ENCODE results near the gene MBP.

DNA sequence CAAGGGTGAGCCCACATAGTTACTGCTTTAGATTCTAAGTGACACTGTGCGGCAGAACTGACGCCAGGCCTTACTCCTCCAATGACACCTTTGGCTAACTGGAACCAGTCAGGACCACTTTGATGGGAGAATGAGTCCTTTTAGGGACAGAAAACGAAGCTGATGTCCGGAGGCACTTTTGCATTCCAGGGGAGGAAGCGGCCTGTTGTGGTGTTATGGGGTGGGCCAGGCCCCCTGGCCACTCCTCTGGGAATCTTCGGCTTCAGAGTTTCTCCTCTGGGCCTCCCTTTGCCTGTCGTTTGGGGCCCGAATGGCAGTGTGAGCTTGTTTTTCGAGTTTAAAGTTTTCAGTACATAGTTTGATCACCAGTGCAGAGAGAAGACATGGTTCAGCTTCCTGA is 65.9 kb downstream of the MBP start:
- TF ChIP-seq, protein P1, sequence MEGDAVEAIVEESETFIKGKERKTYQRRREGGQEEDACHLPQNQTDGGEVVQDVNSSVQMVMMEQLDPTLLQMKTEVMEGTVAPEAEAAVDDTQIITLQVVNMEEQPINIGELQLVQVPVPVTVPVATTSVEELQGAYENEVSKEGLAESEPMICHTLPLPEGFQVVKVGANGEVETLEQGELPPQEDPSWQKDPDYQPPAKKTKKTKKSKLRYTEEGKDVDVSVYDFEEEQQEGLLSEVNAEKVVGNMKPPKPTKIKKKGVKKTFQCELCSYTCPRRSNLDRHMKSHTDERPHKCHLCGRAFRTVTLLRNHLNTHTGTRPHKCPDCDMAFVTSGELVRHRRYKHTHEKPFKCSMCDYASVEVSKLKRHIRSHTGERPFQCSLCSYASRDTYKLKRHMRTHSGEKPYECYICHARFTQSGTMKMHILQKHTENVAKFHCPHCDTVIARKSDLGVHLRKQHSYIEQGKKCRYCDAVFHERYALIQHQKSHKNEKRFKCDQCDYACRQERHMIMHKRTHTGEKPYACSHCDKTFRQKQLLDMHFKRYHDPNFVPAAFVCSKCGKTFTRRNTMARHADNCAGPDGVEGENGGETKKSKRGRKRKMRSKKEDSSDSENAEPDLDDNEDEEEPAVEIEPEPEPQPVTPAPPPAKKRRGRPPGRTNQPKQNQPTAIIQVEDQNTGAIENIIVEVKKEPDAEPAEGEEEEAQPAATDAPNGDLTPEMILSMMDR (IDR thresholded peaks at IDR 0.05 in 8 of 11, conservative IDR thresholded peaks at IDR 0.05 in 3 of 11), result no peak
- no peak for TF ChIP-seq POLR2AphosphoS5 (IDR thresholded peaks at IDR 0.05)
- TF ChIP-seq POLR2A (IDR thresholded peaks at IDR 0.05), result no peak

Measured in spleen (tissue), 7 donors.